GM23338 (cell line): ENCODE results near the gene ITGB6. TPM values are rescaled to one million over a fixed set of nuclear protein-coding genes. Genes with fewer than 3 reads are reported as not detected.
A peak's percentile ranks its signal among the peaks of the same experiment; 100 is the strongest.

ENCODE experiments used
- ATAC-seq: fragments of 200-7000 bp; cut with Tn5 transposase; 3 replicates; pipeline ENCODE4 v1.9.1; 2020
- DNase-seq: peaks from one replicate; pipeline ENCODE4 v3.0.0-alpha.2; 2015; ENCODE audit warnings: low spot score
- H2AFZ ChIP-seq: fragments of 200-600 bp; sonication (generic); 2 replicates; pipeline ENCODE4 v1.8.0; 2016; ENCODE audit warnings: antibody characterized with exemption, mild to moderate bottlenecking, moderate library complexity
- H3F3A ChIP-seq: fragments of 200-600 bp; sonication (generic); replicated peaks from 2 replicates; pipeline ENCODE4 v1.8.0; 2017; ENCODE audit warnings: antibody characterized with exemption, mixed run types, low read depth
- H3K27ac ChIP-seq: fragments of 200-600 bp; sonication (generic); 2 replicates; pipeline ENCODE4 v1.6.1; 2016; ENCODE audit warnings: low read depth
- H3K27me3 ChIP-seq: fragments of 200-600 bp; sonication (generic); 2 replicates; pipeline ENCODE4 v1.8.0; 2016; ENCODE audit warnings: mild to moderate bottlenecking, mixed run types, moderate library complexity; ENCODE audit not compliant: insufficient read depth
- H3K36me3 ChIP-seq: fragments of 200-600 bp; sonication (generic); 2 replicates; pipeline ENCODE4 v1.8.0; 2016; ENCODE audit warnings: mild to moderate bottlenecking; ENCODE audit not compliant: insufficient read depth
- H3K4me1 ChIP-seq: fragments of 200-600 bp; sonication (generic); 2 replicates; pipeline ENCODE4 v1.8.0; 2016; ENCODE audit warnings: mild to moderate bottlenecking, moderate library complexity; ENCODE audit not compliant: insufficient read depth
- H3K4me2 ChIP-seq: fragments of 200-600 bp; sonication (generic); 2 replicates; pipeline ENCODE4 v1.7.1; 2017; ENCODE audit warnings: mixed run types
- H3K4me3 ChIP-seq: fragments of 200-600 bp; sonication (generic); 2 replicates; pipeline ENCODE4 v1.6.1; 2016; ENCODE audit warnings: mixed run types
- H3K79me2 ChIP-seq: fragments of 200-600 bp; sonication (generic); replicated peaks from 2 replicates; pipeline ENCODE4 v1.8.0; 2017; ENCODE audit warnings: mild to moderate bottlenecking; ENCODE audit not compliant: insufficient read depth
- H3K9me2 ChIP-seq: fragments of 200-600 bp; sonication (generic); 2 replicates; pipeline ENCODE4 v1.8.0; 2017; ENCODE audit not compliant: insufficient read depth
- H4K20me1 ChIP-seq: fragments of 200-600 bp; sonication (generic); replicated peaks from 2 replicates; pipeline ENCODE4 v1.8.0; 2017; ENCODE audit warnings: mild to moderate bottlenecking; ENCODE audit not compliant: insufficient read depth
- H3K27ac Mint-ChIP-seq: 2 replicates; pipeline ENCODE4 v1.8.0; 2020; ENCODE audit warnings: inconsistent platforms, mild to moderate bottlenecking, moderate library complexity, mixed read lengths
- H3K27me3 Mint-ChIP-seq: 3 replicates; pipeline ENCODE4 v1.8.0; 2022; ENCODE audit warnings: low read depth, mild to moderate bottlenecking, moderate library complexity, mixed read lengths, inconsistent platforms; ENCODE audit not compliant: insufficient read depth, poor library complexity
- H3K36me3 Mint-ChIP-seq: 3 replicates; pipeline ENCODE4 v1.8.0; 2021; ENCODE audit warnings: low read depth, mild to moderate bottlenecking, inconsistent platforms, moderate library complexity, mixed read lengths
- H3K4me1 Mint-ChIP-seq: 3 replicates; pipeline ENCODE4 v1.8.0; 2020; ENCODE audit warnings: mild to moderate bottlenecking, inconsistent platforms, mixed read lengths
- H3K4me3 Mint-ChIP-seq: 3 replicates; pipeline ENCODE4 v1.8.0; 2021; ENCODE audit warnings: moderate library complexity, mild to moderate bottlenecking, inconsistent platforms, mixed read lengths
- H3K9me3 Mint-ChIP-seq: 3 replicates; pipeline ENCODE4 v1.8.0; 2020; ENCODE audit warnings: moderate library complexity, mild to moderate bottlenecking, inconsistent platforms, mixed read lengths
- CTCF ChIP-seq, 2 experiments: fragments of 200-600 bp in 1 of 2; sonication (generic) in 1 of 2; conservative IDR thresholded peaks; 2 replicates each; pipeline versions ENCODE4 v1.5.1 to v1.6.1; 2016 to 2017; ENCODE audit warnings: antibody characterized with exemption in 2 of 2, low read depth in 2 of 2, mild to moderate bottlenecking in 2 of 2, moderate library complexity in 1 of 2
- NANOG ChIP-seq: IDR thresholded peaks from 2 replicates; pipeline ENCODE4 v1.6.1; 2016; ENCODE audit warnings: antibody characterized with exemption, borderline replicate concordance
- REST ChIP-seq: IDR thresholded peaks from one replicate; pipeline ENCODE4 v1.6.1; 2018; ENCODE audit warnings: antibody characterized with exemption; ENCODE audit not compliant: unreplicated experiment
- ZNF114 ChIP-seq: fragments of 250-450 bp; sonication (Bioruptor Pico); IDR thresholded peaks from 2 replicates; pipeline ENCODE4 v1.5.0; 2020; ENCODE audit warnings: mild to moderate bottlenecking, moderate library complexity
- ZNF331 ChIP-seq: fragments of 250-450 bp; sonication (Bioruptor Pico); IDR thresholded peaks from 2 replicates; pipeline ENCODE4 v1.5.0; 2020; ENCODE audit warnings: low read depth, mild to moderate bottlenecking, moderate library complexity
- ZNF462 ChIP-seq: fragments of 250-450 bp; sonication (Bioruptor Pico); IDR thresholded peaks from 2 replicates; pipeline ENCODE4 v1.5.0; 2020; ENCODE audit warnings: mild to moderate bottlenecking, moderate library complexity
- polyA plus RNA-seq: library from polyadenylated mRNA; unstranded; fragments of >200 nt; fragmentation: Nextera tagmentation; extraction: Ambion mirVana; gene quantifications from 2 replicates; pipeline ENCODE4 v1.2.1, GENCODE V29; 2016
- total RNA-seq: library from RNA; depleted of rRNA; stranded (reverse); fragments of >200 nt; shearing (Covaris generic); gene quantifications from 2 replicates; pipeline ENCODE4 v1.2.3, GENCODE V29; 2014
- TF ChIP-seq, protein P1 (sequence below): IDR thresholded peaks from 2 replicates; pipeline ENCODE4 v1.6.1; 2016; ENCODE audit warnings: antibody characterized with exemption

The ITGB6 gene
- total and polyA plus RNA-seq, 2 experiments from 2014 or later = not detected

DNA sequence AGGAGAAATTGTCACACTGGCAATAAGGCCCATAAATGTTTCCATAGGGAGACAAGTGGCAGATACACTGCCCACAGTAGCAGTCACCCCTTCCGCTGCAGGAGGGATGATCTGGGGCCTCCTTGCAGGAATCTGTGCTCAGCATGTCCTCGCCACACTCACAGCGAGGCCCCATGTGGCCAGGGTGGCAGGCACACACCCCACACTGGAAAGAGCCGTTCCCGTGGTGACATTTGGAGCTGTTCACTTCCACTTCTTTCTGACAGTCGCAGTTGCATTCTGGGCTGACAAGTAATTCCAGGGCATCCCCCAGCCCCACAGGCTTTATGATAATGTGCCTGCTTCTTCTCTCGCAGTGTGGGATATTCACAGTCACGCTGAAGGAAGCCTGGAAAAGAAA, 62.6 kb downstream of the ITGB6 start:
- Histone ChIP-seq H3K27me3 (no peaks in the 10 kb centered on the region), H3K4me1 (no peaks in the 10 kb centered on the region), H3K4me3 (no peak overlapping the region), H2AFZ (0 out of 2 replicates have a peak overlapping the region, but pooled peaks have one; percentile 57), H4K20me1 (no peaks in the 10 kb centered on the region), H3F3A (no peaks in the 10 kb centered on the region), H3K4me2 (no peak overlapping the region), H3K9me2 (no peaks in the 10 kb centered on the region), H3K79me2 (no peaks in the 10 kb centered on the region), H3K36me3 (no peaks in the 10 kb centered on the region), H3K27ac (no peak overlapping the region)
- no peaks in the 10 kb centered on the region for H3K27me3 Mint-ChIP-seq
- ATAC-seq (no peak; the same call in 2 of the 3 replicates), DNase-seq (no peak)
- H3K36me3 Mint-ChIP-seq = no peaks in the 10 kb centered on the region
- TF ChIP-seq ZNF331 = no peak
- TF ChIP-seq REST = no peak
- TF ChIP-seq NANOG = no peak
- no peak for TF ChIP-seq ZNF462 (CRISPR knock-in tag)
- TF ChIP-seq CTCF (conservative IDR thresholded peaks at IDR 0.05; ENCODE audit: low read depth in 2 of 2) = no peak
- TF ChIP-seq ZNF114 (CRISPR knock-in tag) = no peak
- TF ChIP-seq, protein P1, sequence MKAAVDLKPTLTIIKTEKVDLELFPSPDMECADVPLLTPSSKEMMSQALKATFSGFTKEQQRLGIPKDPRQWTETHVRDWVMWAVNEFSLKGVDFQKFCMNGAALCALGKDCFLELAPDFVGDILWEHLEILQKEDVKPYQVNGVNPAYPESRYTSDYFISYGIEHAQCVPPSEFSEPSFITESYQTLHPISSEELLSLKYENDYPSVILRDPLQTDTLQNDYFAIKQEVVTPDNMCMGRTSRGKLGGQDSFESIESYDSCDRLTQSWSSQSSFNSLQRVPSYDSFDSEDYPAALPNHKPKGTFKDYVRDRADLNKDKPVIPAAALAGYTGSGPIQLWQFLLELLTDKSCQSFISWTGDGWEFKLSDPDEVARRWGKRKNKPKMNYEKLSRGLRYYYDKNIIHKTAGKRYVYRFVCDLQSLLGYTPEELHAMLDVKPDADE = no peak
- H3K4me1 Mint-ChIP-seq = no peaks in the 10 kb centered on the region
- H3K4me3 Mint-ChIP-seq = no peak overlapping the region
- H3K9me3 Mint-ChIP-seq = no peaks in the 10 kb centered on the region
- H3K27ac Mint-ChIP-seq = no peak overlapping the region
